Motor neuron (in vitro differentiated cells): ENCODE results near the gene IGF2BP2. TPM values are rescaled to one million over a fixed set of nuclear protein-coding genes. Genes with fewer than 3 reads are reported as not detected.

ENCODE experiments used
- ATAC-seq, 8 experiments: fragments of 200-7000 bp; cut with Tn5 transposase; replicated peaks in 6 of 8; 2 replicates each; pipeline ENCODE4 v1.8.0; 2021; ENCODE audit warnings: mild to moderate bottlenecking in 8 of 8, moderate library complexity in 8 of 8
- H3K27ac ChIP-seq, 2 donors: fragments of 250-450 bp; sonication (Bioruptor Pico); 2 replicates each; pipeline ENCODE4 v1.9.0; 2021; ENCODE audit warnings: antibody characterized with exemption in 2 of 2, mild to moderate bottlenecking in 2 of 2, moderate library complexity in 1 of 2
- H3K4me1 ChIP-seq, 2 donors: fragments of 250-450 bp; sonication (Bioruptor Pico); replicated peaks in 1 of 2; 2 replicates each; pipeline ENCODE4 v1.6.1; 2021; ENCODE audit warnings: antibody characterized with exemption in 2 of 2, mild to moderate bottlenecking in 2 of 2, moderate library complexity in 1 of 2
- H3K4me3 ChIP-seq, 5 donors: fragments of 250-450 bp; sonication (Bioruptor Pico); 2 replicates each; pipeline ENCODE4 v1.9.0; 2021; ENCODE audit warnings: antibody characterized with exemption in 5 of 5, mild to moderate bottlenecking in 5 of 5, moderate library complexity in 4 of 5
- WGBS, 10 experiments: fragments of 450-650 bp; shearing (Covaris generic); methylation state at CpG; one replicate each; pipeline ENCODE4 v1.0.0; 2022; 5-methylcytosine and 5-hydroxymethylcytosine counted together
- in situ Hi-C, 9 experiments: fragments of 400-800 bp; cut with MboI; loops; one replicate each; pipeline ENCODE4 v1.15.0; 2021; ENCODE audit warnings: low sequenced_read_pairs in 9 of 9, low pct_unique_long_range_greater_than_20kb in 2 of 9; ENCODE audit not compliant: unreplicated experiment in 9 of 9
- total RNA-seq, 8 experiments: library from RNA; unstranded; fragments of 300-600 nt; gene quantifications; 2 replicates each; pipeline versions ENCODE4 v1.2.3 to v1.2.4, GENCODE V29; 2022

IGF2BP2 gene
- total RNA-seq, 8 experiments from 2014 or later = 25.9 to 78.2 (median 48.3) TPM

GRCh38 chr3:185631108-185631507, 193.7 kb downstream of the IGF2BP2 start:
- H3K4me3 ChIP-seq = no peak overlapping the region
- no peak for ATAC-seq
- WGBS, 10 experiments = 0 to 100% (median 92%) methylated on average over 1 to 3 of the region's 4 CpGs; no CpG with 5 or more reads in 5 of the 10 experiments
- no peak overlapping the region for H3K27ac ChIP-seq
- H3K4me1 ChIP-seq = no peaks in the 10 kb centered on the region
- in situ Hi-C loops = no loop called here

DNA sequence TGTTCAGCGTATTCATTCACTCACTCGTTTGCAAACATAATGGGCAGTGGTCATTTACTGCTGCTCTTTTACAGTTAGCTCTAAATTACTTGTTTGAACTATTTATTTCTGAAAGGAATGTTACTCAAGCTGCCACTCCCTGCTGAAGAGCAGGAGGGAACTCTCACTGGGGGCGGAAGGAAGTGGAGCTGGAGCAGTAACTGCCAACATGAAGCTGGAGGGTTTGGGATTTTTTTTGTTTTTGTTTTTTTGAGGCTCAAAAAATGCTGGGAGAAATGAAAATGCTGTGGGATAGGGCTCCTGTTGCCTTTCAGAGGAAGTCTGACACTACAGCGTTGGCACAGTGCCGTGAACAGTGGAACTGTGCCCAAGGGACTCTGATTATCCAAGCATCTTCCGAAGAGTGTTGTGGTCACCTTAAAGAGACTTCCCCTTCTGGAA, 194.6 kb downstream of the IGF2BP2 start:
- peak in 6 of 8 experiments; percentile 9 to 63 (median 47) for ATAC-seq
- WGBS, 10 experiments = 26 to 100% (median 85%) methylated on average over 1 to 6 of the region's 6 CpGs
- Histone ChIP-seq H3K27ac (no peak overlapping the region), H3K4me1 (no peaks in the 10 kb centered on the region), H3K4me3 (no peak overlapping the region)
- in situ Hi-C loops = no loop called here

- WGBS, 10 experiments = 60 to 91% (median 78%) methylated on average over 1 to 4 of the region's 4 CpGs
- Histone ChIP-seq H3K4me1 (no peaks in the 10 kb centered on the region), H3K4me3 (no peak overlapping the region), H3K27ac (no peak overlapping the region)
- peak in 5 of 8 experiments; percentile 13 to 57 (median 17) for ATAC-seq
- in situ Hi-C loops = no loop called here
Measured at GRCh38 chr3:185629554-185630181, 195.2 kb downstream of the IGF2BP2 start.

- Histone ChIP-seq H3K4me1 (no peaks in the 10 kb centered on the region), H3K27ac (no peak overlapping the region), H3K4me3 (no peak overlapping the region)
- no peak for ATAC-seq
- in situ Hi-C loops = no loop called here
- WGBS, 10 experiments = 75 to 100% (median 100%) methylated on average over 1 of the region's 1 CpG; no CpG with 5 or more reads in 3 of the 10 experiments
Measured at GRCh38 chr3:185625784-185626183, 199.1 kb downstream of the IGF2BP2 start.

DNA sequence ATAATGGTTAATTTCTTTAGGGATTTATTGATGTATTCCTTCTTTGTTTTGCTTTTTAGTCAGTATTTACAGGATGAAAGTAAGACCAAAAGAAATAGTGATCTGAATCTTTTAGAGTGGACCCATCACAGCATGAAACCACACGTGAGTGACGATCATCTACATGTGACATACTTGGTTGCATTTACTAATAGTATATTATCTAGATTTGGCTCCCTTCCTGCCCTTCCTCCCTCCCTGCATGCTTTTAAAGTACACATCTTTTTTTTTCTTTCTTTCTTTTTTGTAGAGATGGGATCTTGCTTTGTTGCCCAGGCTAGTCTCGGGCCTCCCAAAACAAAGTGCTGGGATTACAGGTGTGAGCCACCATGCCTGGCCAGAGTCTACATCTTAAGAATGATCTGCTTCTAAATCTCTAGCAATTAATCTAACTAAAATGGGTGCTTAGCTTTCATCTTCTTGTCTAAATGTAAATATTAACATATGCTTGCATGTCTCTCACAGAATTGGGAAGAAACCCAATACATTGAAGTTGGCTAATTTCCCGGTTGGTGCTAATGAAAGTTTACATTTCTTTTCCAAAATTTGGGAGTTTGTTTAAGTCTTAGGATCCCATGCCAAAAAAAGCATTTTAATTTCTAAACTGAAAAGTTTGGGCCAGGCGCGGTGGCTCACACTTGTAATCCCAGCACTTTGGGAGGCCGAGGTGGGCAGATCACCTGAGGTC, 200.7 kb downstream of the IGF2BP2 start:
- in situ Hi-C loops = no loop called here
- WGBS, 10 experiments = 87 to 100% (median 96%) methylated on average over 1 to 7 of the region's 7 CpGs
- no peak overlapping the region for H3K4me3 ChIP-seq
- H3K27ac ChIP-seq = no peak overlapping the region
- ATAC-seq = no peak
- no peaks in the 10 kb centered on the region for H3K4me1 ChIP-seq

GRCh38 chr3:185613016-185613415, 211.8 kb downstream of the IGF2BP2 start:
- Histone ChIP-seq H3K4me3 (no peak overlapping the region), H3K27ac (no peak overlapping the region), H3K4me1 (no peaks in the 10 kb centered on the region)
- ATAC-seq = no peak
- 69 to 91% (median 84%) methylated on average over 2 to 6 of the region's 6 CpGs for WGBS, 10 experiments
- in situ Hi-C loops = no loop called here

DNA sequence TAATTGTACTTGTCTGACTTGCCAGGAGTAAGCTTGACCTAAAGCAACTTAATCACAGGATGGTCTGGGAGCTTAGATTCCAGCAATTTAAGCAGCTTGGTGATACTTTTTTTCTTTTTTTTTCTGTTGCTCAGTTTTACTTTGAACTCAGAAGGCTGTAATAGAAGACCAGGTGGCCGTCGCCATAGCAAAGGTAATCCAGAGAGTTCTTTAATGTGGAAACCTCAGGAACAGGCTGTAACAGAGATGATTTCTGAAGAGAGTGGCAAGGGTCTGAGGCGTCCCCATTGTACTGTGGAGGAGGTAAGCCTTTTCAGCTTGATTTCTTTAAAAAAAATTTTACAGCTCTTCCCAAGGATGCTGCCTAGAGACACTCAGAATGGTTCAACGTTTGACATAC, 218.6 kb downstream of the IGF2BP2 start:
- peak in 1 of 8 experiments; percentile 39 for ATAC-seq
- Histone ChIP-seq H3K4me3 (no peak overlapping the region), H3K4me1 (no peaks in the 10 kb centered on the region), H3K27ac (no peak overlapping the region)
- in situ Hi-C loops = no loop called here
- WGBS, 10 experiments = 67 to 100% (median 82%) methylated on average over 1 to 4 of the region's 4 CpGs; no CpG with 5 or more reads in 2 of the 10 experiments

GRCh38 chr3:185605566-185605965, 219.3 kb downstream of the IGF2BP2 start:
- no peaks in the 10 kb centered on the region for H3K4me1 ChIP-seq
- ATAC-seq = peak in 1 of 8 experiments; percentile 22
- in situ Hi-C loops = no loop called here
- no peak overlapping the region for H3K27ac ChIP-seq
- no peak overlapping the region for H3K4me3 ChIP-seq

DNA sequence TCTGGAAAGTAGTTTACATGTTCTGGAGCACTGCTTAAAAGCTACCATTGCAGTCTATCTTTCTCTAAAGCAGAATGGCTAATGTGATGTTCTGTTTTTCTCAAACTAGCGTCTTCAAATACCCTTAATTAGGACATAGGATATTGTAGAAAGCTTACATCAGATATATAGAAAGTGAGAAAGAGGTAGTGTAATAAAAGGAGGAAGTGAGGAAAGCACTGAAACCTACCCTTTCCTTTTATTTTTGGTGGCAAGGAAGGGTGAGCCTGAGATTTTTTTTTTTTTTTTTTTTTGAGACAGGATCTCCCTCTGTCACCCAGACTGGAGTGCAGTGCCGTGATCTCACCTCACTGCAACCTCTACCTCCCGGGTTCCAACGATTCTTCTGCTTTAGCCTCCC, 229.3 kb downstream of the IGF2BP2 start:
- Histone ChIP-seq H3K27ac (no peak overlapping the region), H3K4me1 (no peaks in the 10 kb centered on the region), H3K4me3 (no peak overlapping the region)
- no peak for ATAC-seq
- in situ Hi-C loops = no loop called here
- 82 to 100% (median 100%) methylated on average over 1 to 4 of the region's 4 CpGs; no CpG with 5 or more reads in 2 of the 10 experiments for WGBS, 10 experiments

- no peaks in the 10 kb centered on the region for H3K4me1 ChIP-seq
- H3K4me3 ChIP-seq = no peak overlapping the region
- no peak for ATAC-seq
- H3K27ac ChIP-seq = no peak overlapping the region
- in situ Hi-C loops = no loop called here
- 57 to 100% (median 92%) methylated on average over 1 to 3 of the region's 3 CpGs; no CpG with 5 or more reads in 1 of the 10 experiments for WGBS, 10 experiments
Measured at GRCh38 chr3:185594073-185594472, 230.8 kb downstream of the IGF2BP2 start.

Other genes with a start within 250 kb of the IGF2BP2 start
- gene SENP2, start 238.7 kb downstream of the IGF2BP2 start, total RNA-seq = 10 to 100 TPM; 22.5 to 45.7 (median 29.8) TPM
- gene TRA2B, start 113.0 kb upstream of the IGF2BP2 start, total RNA-seq = 100 to 1,000 TPM in 7 of 8 experiments, 10 to 100 TPM in 1; 99.1 to 263 (median 150) TPM